GM21619 (cell line): ENCODE results near the gene PPM1J.

Source experiments
- ATAC-seq: cut with Tn5 transposase; IDR thresholded peaks from one replicate; pipeline ENCODE4 v1.9.1; 2021; ENCODE audit not compliant: unreplicated experiment

The PPM1J gene

DNA sequence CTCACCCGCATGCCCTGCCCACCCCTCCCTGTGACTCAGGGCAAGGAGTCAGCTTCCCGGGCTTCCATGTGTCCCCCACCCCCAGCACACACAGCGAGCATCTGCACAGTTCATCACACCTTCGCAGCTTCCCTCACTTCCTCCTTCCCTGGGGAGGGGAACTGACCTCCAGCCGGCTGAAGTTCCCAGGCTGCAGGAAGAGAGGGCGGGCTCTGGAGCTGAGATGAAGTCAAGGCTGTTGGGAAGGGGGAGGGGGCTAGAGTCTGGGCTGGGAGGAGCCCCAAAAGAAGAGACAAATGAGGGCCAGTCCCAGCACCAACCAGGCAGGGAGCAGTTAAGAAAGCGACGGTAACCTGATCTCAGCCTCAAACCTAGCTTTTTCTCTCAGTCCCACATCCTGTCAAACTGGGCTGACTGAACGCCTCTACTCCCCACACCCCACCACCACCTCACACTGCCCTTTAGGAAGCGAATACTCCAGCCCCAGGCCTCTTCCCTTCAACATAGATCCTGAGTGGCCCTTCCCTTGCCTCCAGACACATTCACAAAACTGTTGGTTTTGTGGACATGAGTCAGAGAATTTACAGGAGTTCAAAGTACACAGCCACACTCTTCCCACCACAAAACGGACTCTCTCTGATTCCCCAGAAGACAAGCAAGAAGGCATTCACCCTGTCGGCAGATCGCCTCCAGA is 10.1 kb downstream of the PPM1J start:
- ATAC-seq: peak; percentile 62

DNA sequence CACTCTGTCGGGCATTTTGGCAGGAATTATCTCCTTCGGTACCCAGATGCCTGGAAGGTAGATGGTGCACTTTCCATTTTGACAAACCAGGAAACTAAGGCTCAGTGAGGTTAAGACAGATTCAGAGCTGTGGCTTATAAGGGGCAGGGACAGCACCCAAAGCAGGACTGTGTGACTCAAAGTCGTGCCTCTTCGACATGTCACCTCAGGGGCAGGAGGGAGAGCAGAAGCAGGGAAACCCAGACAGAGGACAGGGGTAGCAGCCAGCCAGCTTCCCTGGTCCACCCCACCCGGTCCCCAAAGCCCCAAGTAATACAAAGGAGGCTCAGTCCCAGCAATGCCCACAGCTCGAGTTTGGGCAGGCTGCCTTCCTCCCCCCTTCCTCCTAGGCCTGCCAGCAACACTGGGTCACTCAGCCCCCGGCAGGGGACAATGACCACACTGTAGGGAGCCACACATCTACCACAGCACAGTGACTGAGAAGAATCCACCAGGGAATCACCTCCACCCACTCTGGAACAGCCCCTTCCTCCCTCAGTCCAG is 10.7 kb downstream of the PPM1J start:
- no peak for ATAC-seq

DNA sequence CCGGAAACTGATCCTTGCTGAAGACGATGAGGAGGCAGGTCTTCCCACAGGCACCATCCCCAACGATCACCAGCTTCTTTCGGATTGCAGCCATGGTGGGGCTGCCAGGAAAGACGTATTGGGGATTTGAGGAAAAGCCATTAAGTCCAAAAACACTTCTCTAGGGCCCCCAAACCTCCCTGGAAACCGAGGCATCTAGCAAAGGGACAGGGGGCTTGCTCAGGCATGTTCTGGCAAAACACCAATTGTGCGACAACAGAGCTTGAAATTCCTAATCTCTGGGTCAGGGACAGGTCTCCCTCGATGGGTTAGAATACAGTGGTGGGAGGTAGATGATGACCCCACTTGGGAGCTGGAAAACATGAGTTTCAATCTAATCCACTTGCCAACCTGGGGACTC is 11.4 kb downstream of the PPM1J start:
- no peak for ATAC-seq

DNA sequence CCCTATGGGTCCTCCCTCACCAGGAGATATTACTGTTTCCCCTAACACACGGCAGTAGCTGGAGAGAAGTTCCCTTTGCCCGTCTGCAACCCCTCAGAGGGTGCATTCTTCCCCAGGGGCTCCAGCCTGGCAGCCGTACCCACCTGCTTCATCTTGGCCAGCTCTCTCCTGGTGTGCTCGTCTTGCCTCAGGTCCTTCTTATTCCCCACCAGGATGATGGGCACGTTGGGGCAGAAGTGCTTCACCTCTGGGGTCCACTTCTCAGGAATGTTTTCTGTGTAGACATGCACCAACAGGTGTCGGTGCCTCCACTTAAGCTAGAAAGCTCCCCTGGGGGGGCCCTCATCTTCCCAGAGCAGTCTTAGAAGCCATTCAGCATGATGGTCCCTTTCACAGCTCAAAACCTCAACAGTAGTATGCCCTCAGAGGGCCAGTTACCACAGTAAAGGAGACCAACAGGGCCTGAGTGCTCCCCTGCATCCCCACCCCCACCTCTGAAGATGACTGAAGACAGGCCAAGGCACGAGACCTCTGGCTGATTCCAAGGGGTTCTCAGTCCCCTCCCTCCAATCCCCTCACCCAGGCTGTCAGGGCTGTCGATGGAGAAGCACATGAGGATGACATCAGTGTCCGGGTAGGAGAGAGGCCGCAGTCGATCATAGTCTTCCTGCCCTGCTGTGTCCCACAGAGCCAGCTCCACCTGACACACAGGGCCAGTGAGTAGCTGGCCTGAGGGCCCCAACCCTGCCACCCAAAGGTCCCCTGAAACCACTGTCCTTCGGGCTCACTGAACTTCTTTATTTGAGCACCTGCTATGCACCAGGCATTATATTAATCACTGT is 12.5 kb downstream of the PPM1J start:
- ATAC-seq: no peak

DNA sequence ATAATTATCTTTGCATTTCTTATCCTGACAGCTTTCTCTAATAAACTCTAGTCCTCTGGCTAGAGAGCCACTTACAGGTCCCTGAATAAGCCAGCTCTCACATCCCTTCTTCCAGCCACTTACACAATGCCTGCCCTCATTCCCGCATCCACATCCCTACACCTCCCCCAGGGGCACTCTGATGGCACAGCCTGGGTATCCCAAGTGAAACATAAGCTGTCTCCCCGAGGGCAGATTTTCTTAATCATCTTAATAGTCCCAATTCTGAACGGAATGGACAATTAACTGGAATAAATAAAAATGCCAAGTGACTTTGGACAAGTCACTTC is 13.1 kb downstream of the PPM1J start:
- ATAC-seq: no peak

DNA sequence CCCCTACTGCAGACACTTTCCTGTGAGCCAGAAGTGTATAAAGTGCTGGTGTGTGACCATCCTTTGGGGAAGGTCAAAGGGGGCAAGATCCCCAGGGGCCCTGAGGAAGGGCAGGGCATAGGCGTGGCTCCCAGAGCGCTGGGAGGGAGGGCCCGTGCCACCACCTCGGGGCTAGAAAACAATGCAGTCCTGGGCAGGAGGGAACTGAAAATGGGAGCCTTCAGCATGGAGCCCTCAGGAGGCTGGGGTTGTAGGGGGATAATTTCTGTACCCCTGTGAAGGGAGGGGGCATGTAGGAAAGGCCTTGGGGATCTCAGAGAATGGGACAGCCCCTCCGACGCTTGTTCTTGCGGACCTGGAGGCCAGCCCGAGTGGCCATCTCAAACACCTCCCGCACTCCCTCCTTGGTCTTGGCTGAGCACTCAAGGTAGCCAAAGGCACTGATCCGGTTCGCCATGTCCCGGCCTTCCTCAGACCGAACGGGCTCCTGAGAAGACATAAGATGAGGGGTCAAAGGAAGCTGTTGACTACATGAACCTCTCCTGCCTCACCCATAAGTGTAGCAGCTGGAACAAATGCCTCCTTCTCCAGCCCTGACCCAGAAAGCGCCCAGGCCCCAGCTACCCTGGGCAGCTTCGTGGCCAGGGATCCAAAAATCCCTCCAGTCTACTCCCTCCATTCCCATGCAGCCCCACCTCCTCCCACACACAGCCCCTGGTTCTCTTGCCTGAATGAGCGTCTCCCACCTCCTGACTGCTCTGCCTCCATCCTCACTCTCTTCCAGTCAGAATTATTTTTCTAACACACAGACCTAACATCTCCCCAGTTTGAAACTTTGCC is 13.7 kb downstream of the PPM1J start:
- ATAC-seq: no peak

DNA sequence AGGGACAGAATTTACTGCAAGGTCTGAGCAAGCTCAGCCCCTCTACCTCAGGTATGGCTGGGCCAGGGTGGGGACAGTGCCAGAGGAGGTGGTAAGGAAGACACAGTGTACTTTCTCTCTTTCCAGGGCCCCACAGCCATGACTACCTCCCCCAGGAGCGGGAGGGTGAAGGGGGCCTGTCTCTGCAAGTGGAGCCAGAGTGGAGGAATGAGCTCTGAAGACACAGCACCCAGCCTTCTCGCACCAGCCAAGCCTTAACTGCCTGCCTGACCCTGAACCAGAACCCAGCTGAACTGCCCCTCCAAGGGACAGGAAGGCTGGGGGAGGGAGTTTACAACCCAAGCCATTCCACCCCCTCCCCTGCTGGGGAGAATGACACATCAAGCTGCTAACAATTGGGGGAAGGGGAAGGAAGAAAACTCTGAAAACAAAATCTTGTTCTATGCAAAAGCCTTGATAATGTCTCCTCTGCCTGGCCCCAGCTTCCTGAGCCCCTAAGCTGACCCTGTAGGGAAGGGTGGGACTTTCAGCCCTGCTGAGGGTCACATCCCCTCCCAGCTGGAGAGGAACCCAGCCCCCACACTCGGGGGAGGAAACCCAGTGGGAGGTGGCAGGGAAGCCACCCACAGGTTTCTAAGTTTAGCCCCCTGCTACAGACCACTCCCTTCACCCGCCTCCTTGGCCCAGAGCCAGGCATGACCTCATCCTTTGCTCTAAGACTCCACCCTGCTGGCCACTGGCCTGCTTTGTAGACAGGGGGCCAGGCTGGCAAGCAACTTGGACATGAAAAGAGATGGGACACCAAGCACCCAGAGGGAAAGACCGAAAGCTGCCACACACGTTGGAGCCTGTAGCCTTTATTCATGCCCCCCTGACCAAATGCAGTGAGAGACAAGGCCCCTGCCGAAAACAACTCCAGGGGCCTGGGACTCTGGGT is 14.6 kb downstream of the PPM1J start:
- peak; percentile 34 for ATAC-seq

DNA sequence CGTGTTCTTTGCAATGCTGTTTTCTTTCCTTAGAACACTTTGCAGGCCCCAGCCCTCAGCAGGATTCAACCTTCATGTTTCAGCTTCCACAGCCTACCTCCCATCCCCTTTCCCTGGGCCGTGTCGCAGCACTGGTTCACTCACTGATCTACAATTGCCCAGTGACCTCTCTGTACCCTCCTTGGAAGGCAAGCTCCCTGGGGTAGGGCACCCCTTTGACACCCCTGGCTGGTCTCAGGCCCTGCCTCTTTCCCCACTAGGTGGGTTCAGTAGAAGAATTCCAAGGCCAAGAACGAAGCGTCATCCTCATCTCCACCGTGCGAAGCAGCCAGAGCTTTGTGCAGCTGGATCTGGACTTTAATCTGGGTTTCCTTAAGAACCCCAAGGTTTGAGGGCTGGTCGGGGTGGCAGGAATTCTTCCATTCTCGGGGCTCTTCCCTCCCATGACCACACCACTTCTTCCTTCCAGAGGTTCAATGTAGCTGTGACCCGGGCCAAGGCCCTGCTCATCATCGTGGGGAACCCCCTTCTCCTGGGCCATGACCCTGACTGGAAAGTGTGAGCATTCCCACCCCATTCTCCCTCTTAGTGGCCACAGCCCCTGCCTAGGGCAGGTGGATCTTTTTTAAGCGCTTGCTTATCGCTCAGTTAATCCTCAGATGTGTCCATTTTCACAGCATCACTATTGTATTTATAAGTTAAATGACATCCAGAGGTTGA is 15.5 kb downstream of the PPM1J start:
- no peak for ATAC-seq

DNA sequence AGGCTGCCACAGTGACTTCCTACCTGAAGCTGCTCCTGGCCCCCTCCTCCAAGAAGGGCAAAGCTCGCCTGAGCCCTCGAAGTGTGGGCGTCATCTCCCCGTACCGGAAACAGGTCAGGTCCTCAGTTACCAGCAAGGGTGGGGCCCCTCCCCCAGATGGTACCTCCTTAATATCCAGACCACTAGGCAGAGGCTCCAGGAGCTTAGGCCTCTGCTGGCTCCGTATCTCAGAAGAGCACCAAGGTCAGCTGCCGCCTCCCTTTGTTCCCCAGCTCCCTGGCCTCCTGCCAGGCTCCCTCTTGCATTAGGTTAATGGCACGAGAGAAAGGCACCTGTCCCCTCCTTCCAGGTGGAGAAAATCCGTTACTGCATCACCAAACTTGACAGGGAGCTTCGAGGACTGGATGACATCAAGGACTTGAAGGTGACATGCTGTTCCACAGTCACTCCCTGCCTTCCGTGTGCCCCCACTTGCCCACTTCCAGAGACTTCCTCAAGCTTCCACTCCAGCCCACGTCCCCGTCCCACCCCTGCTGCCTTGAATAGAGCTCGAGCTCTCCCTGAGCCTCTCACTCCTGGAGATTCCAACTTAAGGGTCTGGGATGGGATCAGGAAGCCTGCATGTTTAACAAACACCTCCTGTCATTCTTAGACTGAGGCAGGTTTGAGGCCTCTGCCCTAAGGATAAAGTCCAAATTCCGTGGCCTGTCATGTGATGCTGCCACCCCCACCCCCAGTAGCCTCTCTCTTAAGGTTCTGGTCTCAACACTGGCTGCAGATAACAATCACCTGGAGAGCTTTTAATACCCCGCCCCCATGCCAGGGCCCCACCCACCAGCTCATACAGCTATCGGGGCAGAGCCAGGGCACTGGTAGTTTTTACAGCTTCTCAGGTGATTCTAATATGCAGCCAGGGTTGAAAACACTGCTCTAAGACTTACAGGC is 16.5 kb downstream of the PPM1J start:
- ATAC-seq: no peak

DNA sequence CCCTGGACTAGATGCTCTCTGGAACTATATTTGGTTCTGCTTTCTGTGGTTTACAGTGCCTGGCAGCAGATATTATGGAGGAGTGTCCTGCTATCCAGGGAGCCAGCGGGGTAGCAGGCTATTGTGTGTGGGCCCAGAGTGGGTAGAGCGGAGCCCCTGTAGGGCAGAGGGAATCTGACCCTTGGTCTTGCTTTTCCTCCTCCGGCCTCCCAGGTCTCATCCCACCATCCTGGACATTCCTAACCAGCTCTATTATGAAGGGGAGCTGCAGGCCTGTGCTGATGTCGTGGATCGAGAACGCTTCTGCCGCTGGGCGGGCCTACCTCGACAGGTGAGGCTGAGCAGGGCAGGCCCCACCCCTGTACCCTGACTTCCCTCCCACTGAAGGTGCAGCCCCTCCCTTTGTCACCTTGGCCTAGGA is 17.3 kb downstream of the PPM1J start:
- no peak for ATAC-seq

DNA sequence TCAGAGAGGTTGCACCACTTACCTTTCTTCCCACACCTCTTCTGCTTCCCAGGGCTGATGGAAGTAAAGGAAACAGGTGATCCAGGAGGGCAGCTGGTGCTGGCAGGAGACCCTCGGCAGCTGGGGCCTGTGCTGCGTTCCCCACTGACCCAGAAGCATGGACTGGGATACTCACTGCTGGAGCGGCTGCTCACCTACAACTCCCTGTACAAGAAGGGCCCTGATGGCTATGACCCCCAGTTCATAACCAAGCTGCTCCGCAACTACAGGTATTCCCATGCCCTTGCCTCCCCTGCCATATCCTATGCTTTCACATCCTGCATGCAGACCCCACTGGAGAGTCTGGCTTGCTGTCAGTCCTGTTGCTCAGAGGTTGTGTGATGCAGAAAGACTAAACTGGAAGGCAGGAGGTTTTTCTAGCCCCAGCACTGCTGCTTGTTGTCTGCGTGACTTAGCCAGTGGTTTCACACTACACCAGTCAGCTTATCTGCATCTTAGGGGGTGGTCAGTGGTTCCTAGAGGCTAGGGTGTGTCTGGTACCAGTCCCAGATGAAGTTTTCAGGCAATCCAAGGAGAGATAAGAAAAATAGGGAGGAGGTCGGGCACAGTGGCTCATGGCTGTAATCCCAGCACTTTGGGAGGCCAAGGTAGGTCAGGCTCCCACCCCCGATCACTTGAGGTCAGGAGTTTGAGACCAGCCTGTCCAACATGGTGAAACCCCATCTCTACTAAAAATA is 18.4 kb downstream of the PPM1J start:
- no peak for ATAC-seq

DNA sequence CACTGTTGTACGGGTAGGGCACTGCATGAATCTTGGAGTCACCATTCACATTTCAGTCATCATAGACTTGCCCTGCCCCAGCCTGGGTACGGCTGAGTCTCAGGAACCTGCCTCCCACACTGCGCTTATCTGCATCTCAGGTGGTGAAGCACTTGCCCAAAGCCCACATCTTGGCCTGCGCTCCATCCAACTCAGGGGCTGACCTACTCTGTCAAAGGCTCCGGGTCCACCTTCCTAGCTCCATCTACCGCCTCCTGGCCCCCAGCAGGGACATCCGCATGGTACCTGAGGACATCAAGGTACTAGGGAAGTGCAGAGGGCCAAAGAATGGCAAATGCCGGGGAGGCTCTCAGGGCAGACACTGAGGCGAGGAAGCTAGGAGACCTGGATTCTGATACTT is 19.9 kb downstream of the PPM1J start:
- no peak for ATAC-seq

DNA sequence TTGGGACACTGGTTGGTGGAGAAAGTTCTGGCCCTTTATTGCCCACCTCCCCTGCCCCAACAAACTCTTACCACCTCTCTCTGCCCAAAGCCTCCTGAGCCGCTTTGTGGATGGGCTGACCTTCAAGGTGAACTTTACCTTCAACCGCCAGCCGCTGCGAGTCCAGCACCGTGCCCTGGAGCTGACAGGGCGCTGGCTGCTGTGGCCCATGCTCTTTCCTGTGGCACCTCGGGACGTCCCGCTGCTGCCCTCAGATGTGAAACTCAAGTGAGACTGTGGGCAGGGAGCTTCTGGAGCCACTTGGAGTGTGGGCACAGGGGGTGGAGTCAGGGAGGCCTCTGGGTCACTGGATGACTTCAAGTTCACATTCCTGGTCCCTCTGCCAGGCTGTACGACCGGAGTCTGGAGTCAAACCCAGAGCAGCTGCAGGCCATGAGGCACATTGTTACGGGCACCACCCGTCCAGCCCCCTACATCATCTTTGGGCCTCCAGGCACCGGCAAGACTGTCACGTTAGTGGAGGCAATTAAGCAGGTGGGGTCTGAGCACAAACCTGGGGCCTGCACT is 20.7 kb downstream of the PPM1J start:
- no peak for ATAC-seq

DNA sequence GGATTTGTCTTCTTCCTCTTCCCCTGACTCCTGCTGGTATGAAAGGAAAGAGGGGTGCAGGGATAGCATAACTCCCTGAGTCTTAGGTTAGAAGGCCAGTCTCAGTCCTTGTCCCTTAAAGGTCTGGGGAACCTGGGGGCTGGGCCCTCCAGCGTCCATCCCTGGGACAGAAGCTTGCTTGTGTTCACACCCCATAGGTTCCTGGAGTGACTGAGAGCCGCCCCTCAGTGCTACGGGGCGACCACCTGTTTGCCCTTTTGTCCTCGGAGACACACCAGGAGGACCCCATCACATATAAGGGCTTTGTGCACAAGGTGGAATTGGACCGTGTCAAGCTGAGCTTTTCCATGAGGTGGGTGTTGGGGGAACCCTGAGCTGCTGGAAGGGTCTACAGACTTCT is 21.3 kb downstream of the PPM1J start:
- no peak for ATAC-seq

DNA sequence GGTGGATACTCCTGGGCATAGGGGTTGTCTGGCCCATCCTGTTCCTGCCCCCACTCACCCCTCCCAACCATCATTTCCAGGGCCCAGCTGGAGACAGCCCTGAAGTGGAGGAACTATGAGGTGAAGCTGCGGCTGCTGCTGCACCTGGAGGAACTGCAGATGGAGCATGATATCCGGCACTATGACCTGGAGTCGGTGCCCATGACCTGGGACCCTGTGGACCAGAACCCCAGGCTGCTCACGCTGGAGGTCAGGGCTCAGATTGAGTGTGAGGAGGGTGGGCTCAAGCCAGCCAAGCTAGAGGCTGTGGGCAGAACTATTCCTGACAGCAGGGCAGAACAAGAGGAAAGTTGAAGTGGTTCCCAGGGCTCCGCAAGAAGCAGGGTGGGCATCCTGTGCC is 22.5 kb downstream of the PPM1J start:
- no peak for ATAC-seq

DNA sequence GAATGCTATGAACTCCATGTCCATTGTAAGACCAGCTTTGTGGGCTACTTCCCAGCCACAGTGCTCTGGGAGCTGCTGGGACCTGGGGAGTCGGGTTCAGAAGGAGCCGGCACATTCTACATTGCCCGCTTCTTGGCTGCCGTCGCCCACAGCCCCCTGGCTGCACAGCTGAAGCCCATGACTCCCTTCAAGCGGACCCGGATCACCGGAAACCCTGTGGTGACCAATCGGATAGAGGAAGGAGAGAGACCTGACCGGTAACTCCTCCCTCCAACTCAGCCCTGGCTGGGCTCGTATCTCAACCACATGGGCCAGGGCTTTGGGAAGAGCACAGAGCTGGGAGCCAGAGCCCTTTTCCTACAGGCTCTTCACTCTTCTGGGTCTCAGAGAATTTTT is 25.3 kb downstream of the PPM1J start:
- no peak for ATAC-seq

DNA sequence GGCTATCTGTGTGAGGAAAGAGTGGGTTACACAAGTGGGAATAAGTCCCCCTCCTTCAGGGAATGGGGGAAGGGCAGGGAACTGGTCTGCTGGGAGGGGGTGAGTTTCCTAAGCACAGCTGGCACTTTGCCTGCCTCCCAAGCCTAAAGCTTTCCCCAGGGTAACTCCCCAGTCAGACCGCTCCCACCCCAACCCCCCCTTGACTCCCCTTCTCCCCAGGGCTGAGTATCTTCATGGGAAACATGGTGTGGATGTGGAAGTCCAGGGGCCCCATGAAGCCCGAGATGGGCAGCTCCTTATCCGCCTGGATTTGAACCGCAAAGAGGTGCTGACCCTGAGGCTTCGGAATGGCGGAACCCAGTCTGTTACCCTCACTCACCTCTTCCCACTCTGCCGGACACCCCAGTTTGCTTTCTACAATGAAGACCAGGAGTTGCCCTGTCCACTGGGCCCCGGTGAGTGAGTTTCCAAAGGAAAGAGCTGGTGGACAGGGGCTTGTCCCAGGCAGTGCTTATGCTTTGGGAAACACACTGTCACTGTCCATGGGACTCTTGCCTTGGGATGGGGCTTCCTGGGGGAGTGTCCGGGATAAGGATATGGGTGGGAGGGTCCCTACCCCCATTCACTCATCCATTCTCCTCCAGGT is 25.8 kb downstream of the PPM1J start:
- no peak for ATAC-seq
